GM19099 (cell line): Measurements from ENCODE around the gene PRDX5.

Experiments used
- POLR2A ChIP-seq: IDR thresholded peaks from 3 replicates; pipeline ENCODE4 v1.6.1; 2011; ENCODE audit warnings: low read depth; ENCODE audit not compliant: insufficient read length; ENCODE audit errors: extremely low read depth

Gene PRDX5

DNA sequence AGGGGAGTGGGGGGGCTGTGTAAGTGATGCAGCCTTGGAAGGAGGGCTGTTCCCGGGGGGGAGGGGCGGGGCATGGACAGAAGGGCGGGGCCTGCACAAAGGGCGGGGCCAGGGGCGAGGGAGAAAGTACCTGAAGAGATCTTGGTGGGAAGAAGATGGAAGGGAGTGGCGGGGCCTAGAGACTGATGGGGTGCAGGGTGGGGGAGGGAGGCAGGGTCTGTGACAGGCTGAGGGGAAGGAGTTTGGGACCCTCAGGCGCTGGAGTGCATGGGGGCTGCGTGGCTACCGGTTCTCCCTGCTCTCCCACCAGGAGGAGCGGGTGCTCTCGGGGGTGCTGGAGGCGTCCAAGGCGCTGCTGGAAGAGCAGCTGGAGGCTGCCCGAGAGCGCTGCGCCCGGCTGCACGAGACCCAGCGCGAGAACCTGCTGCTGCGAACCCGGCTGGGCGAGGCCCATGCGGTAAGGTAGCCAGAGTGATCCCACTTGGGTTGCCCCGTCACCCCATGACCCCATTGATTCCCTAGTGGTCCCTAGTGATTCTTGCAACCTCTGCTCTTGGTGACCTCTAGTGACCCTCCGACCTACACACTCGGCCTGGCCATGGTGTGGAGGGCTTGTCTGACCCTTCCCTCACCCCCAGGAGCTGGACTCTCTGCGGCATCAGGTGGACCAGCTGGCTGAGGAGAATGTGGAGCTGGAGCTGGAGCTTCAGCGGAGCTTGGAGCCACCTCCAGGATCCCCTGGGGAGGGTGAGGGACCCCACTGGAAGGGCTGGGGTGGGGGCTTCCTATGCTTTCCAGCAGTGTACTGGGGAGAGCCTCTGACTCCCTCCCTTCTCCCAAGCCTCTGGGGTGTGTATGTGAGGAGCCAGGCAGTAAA is 25.2 kb downstream of the PRDX5 start:
- TF ChIP-seq POLR2A: no peak

DNA sequence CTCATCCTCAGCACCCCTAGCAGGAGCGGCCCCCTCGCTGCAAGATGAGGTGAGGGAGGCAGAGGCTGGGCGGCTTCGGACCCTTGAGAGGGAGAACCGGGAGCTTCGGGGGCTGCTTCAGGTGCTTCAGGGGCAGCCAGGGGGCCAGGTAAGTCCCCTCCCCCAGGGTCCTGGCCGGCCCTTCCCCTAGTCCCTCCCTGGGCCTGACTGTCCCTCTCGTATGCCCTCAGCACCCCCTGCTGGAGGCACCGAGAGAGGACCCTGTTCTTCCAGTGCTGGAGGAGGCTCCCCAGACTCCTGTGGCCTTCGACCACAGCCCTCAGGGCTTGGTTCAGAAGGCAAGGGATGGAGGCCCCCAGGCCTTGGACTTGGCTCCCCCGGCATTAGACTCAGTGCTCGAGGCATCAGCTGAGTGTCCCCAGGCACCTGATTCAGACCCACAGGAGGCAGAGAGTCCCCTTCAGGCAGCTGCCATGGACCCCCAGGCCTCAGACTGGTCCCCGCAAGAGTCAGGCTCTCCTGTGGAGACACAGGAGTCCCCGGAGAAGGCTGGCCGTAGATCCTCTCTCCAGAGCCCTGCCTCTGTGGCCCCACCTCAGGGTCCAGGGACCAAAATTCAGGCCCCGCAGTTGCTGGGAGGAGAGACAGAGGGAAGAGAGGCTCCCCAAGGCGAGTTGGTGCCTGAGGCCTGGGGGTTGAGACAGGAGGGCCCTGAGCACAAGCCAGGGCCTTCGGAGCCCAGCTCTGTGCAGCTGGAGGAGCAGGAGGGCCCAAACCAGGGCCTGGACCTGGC is 26.0 kb downstream of the PRDX5 start:
- no peak for TF ChIP-seq POLR2A

DNA sequence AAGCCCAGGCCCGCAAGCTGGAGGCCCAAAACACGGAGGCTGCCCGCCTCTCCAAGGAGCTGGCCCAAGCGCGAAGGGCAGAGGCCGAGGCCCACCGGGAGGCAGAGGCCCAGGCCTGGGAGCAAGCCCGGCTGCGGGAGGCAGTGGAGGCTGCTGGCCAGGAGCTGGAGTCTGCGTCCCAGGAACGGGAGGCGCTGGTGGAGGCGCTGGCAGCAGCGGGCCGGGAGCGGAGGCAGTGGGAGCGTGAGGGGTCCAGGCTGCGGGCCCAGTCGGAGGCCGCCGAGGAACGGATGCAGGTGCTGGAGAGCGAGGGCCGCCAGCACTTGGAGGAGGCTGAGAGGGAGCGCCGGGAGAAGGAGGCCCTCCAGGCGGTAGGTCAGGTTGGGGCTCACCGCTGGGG is 26.9 kb downstream of the PRDX5 start:
- TF ChIP-seq POLR2A: no peak

DNA sequence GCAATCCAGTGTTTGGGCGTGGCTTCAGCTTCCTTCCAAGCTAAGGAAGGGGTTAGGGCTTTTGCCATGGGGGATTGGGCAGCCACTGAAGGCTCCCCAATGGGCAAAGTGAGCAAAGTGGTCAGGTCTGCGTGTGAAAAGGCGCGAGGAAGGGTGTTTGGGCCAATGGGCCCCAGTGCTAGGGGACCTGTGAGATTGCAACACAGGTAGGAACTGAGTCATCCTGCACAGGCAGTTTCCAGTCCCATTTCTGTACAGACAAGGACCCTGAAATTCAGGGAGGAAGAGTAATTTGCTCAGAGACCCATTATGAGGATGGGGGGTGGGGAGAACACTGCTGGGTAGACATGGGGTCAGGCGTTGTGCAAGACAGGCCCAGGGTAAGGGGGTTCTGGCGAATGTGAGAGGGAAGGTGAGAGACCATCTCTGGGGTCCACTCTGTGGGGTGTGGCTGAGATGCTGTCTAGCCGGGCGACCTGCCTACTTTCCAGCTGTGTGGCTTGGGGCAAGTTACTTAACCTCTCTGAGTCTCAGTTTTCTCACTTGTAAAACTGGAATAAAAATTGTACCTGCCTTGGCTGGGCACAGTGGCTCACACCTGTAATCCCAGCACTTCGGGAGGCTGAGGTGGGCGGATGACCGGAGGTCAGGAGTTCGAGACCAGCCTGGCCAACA is 29.4 kb downstream of the PRDX5 start:
- TF ChIP-seq POLR2A: no peak

DNA sequence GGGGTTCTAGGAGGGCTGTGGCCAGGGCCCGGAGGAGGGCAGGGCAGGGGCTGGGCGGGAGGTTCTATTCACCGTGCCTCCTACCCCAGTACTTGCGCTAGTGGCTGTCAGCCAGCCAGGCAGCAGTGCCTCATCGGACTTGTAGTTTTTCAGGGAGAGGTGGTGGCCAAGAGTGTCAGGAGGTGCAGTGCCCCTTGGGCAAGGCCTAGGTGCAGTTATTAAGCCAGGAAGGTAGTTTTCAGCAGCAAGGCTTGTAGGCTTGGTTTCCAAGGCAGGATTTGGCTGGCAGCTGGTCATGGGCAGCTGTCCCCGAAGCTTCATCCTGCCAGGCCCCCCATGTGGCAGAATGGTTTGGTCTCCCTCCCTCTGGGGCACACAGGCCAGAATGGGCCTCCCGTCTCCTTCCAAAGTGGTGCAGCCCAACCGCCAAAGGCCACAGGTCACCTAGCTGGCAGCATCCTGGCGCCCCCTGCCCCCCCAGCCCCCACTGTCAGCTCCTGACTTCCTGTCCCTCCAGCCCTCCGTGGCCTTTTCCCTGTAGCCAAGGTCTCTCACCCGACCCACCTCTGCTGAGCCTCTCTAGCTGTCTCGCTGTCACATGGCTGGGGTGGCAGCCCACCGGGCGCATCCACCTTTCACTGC is 30.6 kb downstream of the PRDX5 start:
- TF ChIP-seq POLR2A: no peak

DNA sequence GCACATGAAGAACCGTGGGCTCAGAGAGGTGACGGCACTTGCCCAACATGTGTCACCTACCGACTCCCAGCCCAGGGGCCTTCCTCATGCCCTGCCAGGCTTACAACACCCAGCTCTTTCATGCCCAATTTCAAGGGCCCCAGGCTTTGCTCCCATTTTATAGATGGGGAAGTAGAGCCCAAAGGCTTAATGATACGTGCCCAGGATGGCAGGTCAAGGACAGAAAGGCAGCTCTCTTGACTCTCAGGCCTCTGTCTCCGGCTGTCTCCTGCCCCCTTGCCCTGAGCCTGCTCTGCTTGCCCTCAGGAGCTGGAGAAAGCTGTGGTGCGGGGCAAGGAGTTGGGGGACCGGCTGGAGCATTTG is 31.1 kb downstream of the PRDX5 start:
- TF ChIP-seq POLR2A: no peak

DNA sequence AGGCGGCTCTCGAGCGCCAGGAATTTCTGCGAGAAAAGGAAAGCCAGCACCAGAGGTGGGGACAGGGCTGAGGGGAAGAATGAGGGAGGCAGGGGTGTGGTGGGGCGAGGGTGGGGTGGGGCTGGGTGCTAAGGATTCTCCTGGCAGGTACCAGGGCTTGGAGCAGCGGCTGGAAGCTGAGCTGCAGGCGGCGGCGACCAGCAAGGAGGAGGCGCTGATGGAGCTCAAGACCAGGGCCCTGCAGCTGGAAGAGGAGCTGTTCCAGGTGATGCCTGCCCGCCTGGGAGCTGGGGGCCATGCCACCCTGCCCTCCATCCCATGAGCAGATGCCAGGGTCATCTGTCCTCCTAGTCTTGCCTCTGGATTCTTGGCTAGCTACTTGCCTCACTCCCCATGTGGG is 31.5 kb downstream of the PRDX5 start:
- TF ChIP-seq POLR2A: no peak

DNA sequence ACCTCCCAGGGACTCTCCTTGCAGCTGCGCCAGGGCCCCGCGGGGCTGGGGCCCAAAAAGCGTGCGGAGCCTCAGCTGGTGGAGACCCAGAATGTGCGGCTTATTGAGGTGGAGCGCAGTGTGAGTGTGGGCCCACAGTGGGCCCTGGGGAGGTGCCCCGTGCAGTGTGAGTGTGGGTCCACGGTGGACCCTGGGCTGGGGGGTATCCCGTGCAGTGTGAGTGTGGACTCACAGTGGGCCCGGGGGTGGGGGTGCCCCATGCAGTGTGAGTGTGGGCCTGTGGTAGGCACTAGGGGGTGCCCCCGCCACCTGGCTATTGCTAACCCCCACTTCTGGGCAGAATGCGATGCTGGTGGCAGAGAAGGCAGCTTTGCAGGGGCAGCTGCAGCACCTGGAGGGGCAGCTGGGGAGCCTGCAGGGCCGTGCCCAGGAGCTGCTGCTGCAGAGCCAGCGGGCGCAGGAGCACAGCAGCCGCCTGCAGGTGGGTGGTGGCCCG is 33.3 kb downstream of the PRDX5 start:
- no peak for TF ChIP-seq POLR2A

DNA sequence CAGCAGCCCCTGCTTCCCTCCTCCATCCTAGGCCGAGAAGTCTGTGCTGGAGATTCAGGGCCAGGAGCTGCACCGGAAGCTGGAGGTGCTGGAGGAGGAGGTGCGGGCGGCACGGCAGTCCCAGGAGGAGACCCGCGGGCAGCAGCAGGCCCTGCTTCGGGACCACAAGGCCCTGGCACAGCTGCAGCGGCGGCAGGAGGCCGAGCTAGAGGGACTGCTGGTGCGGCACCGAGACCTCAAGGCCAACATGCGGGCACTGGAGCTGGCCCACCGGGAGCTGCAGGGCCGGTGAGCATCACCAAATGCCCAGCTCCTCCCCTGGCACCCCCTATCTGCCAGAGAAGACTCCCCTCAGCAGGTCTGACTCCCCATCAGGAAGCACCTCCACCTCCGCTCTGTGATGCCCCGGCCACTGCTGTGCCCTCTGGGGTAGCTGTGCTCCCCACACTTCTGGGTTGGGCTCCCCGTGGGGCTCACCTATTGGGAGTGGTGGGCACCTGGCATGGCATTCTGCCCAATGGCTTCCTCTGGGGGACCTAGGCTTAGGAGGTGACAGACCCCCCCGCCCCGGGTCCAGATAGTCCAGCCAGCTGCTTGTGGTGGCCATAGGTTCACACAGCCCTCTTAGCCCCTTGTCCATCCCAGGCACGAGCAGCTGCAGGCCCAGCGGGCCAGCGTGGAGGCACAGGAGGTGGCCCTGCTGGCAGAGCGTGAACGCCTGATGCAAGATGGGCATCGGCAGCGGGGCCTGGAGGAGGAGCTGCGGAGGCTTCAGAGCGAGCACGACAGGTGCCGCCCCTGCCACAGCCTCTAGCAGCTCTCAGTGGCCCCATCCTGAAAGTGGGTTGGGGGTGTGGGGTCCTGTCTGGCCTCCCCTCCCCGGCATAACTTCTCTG is 34.4 kb downstream of the PRDX5 start:
- no peak for TF ChIP-seq POLR2A

DNA sequence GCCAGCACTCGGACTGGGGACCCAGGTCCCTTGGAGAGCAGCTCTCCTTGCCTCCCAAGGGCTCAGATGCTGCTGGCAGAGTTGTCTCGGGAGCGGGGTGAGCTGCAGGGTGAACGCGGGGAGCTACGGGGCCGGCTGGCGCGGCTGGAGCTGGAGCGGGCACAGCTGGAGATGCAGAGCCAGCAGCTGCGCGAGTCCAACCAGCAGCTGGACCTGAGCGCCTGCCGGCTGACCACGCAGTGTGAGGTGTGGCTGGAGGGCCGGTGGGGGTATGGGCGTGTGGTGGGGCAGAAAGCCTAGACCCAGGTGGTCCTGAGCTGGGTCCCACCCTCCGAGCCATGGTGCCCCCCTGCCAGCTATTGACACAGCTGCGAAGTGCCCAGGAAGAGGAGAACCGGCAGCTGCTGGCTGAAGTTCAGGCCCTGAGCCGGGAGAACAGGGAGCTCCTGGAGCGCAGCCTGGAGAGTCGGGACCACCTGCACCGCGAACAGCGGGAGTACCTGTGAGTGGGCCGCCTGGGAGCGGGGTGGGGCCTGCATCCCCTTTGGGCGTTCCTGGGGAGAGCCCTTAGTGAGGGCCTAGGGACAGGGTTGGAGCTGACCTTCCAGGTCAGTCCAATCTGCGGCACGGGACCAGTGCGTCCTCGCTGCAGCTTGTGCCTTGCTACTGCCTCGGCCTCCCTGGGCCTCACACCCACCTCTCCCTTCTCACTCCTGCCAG is 35.2 kb downstream of the PRDX5 start:
- no peak for TF ChIP-seq POLR2A

DNA sequence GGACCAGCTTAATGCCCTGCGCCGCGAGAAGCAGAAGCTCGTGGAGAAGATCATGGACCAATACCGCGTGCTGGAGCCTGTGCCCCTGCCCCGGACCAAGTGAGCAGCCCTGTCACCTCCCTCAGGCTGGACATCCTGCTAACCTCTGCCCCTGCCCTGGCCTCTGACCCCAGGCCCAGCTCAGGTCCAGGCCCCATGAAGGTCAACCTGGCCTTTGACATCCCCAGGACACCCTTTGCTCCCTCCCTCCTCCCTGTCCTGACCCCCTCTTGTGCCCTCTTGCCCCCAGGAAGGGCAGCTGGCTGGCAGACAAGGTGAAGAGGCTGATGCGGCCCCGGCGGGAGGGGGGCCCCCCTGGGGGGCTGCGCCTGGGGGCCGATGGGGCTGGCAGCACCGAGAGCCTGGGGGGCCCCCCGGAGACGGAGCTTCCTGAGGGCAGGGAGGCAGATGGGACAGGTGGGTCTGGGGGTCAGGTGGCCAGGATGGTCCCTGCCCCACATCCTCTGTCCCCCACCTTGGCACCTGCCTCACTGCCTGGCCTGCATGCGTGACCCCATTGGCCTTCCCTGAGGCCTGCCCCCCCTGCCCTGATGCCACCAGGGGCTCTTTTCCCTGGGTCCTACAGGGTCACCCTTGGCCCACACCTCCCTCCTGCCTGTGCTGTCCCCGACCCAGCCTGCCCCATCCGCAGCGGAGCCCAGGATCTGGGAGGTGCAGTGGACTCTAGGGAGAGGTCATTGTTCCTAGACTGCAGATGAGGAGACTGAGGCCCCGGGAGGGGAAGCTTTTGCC is 36.0 kb downstream of the PRDX5 start:
- TF ChIP-seq POLR2A: no peak

DNA sequence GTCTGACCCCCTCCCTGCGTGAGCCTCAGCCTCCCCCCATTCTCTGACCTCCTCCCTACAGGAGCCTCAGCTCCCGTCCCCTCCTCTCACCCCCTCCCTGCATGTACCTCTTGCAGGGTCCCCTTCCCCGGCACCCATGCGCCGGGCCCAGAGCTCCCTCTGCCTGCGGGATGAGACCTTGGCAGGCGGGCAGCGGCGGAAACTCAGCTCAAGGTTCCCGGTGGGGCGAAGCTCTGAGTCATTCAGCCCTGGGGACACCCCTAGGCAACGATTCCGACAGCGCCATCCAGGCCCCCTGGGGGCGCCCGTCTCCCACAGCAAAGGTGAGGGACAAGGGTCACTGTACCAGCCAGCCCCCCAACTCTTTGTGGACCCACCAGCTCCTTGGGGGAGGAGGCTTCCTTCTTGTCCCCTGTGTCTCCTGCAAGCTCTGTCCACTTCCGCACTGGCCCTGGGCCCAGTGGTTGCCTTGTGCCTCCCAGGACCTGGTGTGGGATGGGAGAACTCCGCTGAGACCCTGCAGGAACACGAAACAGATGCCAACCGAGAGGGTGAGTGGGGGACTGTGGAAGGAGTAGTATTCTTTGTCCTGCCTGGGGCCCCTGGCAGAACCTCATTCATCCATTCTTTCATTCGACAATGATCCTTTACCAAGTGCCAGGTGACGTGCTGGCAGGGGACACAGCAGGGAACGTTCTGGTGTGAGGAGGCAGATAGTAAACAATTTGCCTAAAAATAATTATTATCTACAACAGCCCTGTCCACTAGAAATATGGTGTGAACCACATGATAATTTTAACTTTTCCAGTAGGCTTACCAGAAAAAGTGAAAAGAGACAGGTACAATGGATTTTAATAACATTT is 37.4 kb downstream of the PRDX5 start:
- no peak for TF ChIP-seq POLR2A
